ENCODE data around the gene NECTIN1.

NECTIN1 gene, protein sequence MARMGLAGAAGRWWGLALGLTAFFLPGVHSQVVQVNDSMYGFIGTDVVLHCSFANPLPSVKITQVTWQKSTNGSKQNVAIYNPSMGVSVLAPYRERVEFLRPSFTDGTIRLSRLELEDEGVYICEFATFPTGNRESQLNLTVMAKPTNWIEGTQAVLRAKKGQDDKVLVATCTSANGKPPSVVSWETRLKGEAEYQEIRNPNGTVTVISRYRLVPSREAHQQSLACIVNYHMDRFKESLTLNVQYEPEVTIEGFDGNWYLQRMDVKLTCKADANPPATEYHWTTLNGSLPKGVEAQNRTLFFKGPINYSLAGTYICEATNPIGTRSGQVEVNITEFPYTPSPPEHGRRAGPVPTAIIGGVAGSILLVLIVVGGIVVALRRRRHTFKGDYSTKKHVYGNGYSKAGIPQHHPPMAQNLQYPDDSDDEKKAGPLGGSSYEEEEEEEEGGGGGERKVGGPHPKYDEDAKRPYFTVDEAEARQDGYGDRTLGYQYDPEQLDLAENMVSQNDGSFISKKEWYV

DNA sequence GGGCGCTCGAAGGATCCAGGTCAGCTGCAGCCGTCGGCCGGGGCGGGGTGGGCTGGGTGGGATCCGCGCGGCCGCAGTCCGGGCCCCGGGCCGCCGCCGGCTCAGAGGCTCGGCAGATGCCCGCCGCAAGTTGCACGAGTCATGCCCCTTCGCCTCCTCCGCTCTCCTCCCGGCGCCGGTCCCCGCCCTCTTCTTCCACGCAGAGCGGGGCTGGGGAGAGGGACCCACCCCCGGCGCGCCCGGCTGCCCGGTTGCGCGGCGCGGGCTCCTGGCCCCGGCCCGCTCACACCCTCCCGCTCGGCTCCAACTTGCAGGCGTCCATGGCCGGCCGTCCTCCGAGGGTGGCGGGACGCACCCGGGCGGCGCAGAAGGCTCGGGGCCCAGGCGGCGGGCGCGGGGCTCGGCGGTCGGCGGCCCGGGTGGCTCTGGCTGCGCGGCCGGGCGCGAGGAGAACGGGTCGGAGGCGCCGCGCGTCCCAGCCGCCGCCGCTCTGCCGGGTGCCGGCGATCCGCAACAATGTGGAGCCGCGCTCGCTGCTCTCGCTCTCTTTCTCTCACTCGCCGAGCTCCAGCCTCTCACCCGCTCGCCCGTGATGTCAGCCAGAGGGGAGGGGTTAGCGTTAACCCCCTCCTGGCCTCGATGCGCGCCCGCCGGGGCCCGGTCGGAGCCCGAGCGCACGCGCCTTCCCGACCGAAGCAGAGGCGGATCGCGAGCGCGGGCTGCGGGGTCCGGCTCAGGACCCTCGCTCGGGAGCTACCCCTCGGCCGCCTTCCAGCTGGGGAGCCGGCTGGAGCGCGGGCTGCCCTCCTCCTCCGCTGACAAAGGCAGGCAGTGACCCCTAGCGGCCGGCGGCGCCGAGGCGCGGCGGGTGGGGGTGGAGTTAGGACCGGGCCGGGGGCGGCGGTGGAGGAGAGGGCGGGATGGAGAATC lies at the start of gene NECTIN1:
Gene NECTIN1 (minus strand): TSS at position 550 of the 930 bp plus-strand sequence. CDS start 647 bp downstream, outside the sequence.
- DNase-seq (ENCODE audit: low read depth), result peak; percentile 82

DNA sequence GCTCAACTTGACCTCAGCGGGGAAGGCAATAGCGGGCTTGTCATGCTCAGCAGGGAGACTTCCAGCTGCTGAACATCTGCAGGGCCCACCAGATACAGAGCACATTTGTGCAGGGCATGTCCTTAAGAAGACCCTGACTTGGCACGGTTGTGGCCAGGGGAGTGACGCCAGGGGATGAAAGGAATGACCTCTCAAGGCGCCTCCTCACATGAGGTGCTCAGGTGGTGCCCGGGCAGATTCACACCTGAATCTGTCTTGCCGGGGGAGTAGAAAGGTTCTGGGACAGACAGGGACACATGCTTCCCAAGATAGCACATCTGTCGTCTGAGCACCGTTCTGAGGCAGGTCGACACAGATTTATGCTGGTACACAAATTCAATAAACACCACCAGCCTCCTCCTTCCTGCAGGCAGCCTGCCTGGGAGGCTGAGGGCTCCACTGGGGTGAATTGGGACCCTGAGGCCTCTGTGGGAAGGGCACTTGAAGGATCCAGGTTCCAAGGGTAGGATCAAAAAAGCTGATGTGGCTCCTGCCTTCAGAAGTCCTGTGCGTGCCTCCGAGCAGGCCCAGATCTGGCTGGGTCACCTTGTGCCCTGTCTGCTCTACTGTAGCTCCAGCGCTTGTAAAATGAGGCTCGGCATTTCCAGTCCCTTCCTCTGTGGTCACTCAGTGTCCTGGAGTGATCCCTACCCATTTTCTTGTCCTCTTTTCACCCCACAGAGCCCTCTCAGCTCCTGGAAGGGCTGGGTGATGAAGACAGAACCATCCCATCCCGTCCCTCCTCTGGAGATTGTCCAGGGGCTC lies 49.6 kb upstream of the NECTIN1 start:
- no peak for DNase-seq (ENCODE audit: low read depth)

DNA sequence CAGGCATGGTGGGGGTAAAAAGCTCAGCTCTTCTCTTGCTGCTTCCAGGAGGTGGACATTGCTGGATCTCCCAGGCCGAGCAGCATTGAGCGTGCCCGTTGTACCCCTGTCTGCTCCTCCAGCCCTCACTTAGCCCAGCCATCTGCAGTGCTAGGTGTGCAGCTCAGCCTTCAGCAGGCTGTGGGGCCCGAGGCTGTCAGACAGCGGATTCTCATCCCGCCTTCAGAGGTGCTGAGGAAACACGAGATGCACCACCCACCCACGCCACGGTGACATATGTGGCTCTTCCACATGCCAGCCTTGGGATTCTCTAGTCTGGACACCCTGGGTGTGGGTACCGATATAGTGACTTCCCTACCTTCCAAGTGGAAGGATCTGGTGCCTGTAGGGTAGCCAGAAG lies 48.9 kb upstream of the NECTIN1 start:
- no peak for DNase-seq (ENCODE audit: low read depth)

DNA sequence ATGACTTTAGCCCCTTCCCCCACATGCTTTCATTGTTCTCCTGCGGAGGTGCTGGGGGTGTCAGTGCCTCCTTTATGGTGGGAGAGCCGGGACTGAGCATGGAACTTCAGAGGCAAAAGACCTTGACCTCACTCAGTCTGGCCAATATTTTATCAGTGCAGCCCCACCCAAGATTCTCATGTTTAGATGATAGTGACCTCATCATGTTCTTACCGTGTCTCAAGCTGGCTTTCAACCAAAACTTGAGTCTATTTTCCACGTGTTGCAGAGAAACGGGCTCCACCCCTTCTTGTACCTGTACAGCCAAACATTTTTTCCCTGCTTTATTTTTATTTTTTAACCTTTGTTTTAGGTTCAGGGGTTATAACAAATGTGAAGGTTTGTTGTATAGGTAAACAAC lies 47.7 kb upstream of the NECTIN1 start:
- no peak for DNase-seq (ENCODE audit: low read depth)

DNA sequence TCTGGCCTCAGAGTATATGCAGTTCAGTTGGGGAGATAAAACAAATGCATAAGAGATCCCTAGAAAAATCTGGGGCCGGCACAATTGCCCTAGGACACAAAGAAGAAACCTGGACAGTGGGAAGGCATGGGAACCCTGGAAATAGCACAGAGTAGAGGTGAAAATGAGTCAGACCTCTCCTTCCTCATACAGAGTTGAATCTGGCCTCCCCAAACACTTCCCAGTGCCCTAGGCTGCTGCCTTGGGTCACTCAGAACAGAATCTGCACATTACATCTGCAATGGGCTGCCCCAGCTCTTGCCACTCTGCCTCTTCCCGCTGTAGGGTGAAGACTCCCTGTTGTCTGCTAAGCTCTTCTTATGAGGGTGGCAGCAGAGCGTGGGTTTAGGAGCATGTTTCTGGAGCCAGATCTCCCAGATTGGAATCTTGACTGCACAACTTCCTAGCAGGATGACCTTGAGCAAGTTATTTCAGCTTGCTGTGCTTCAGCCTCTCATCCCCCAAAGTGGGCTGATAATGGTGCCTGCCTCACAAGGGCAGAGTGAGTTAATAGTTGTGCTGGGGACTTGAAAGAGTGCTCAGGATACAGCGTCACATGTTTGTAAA lies 47.1 kb upstream of the NECTIN1 start:
- DNase-seq (ENCODE audit: low read depth), result no peak

DNA sequence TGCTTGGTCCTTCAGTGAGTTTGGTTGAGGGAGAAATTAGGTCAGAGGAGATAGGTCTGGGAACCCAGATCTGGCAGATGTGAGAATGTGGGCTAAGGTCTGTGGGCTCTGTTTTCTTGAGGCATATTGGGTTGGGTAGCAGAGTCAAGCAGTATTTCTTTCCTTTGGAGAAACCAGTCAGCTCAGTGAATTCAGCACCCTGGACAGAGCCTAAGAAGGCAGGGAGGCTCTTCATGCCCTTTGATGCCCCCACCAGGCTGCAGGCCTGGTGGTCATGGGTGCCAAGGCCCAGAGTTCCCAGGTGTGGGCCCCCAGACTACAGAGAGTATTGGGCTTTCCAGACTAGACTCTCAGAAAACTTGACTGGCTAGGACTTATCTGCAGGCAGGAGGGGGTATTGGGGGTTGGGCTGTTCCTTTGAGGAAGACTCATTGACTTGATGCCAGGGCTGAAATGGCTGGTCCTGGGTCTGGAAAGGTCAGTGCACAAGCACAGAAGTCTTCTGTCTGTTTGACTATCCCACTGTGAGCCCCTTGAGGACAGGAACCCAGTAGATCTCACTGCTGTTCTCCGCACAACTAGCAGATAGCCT lies 45.3 kb upstream of the NECTIN1 start:
- DNase-seq (ENCODE audit: low read depth), result no peak

DNA sequence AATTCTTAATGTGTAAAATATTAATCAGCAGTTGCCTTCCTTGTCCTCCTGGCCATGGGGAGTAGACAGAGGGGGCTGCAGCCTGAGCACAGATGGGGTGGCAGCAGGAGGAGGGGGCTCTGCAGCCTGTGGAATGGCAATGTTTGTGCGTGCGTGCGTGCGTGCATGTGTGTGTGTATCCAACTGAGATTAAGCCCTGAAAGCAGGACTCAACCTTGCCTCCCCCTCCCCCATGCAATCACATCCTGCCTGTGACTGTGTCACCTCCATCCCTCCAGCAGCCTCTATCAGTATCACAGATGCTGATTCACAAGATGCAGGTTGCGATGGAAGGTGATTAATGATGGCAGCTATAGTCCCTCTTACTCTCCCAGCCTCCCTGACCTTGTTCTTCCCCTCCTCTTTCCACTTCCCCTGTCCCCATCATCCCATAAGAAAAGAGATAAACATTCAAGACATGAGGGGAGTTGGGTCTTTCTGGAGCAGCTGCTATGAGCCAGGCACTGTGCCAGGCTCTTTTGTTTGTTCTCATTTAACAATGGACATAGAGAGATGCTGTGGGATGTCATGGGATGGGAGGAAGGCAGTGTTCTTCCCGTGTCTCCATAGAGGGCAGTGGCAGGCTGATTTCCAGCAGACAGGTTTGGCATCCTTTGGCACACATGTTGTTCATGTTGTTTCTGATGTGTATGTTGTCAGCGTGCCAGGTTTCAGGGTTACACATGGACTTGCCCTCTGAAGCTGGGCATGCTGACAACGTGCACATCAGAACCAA lies 43.8 kb upstream of the NECTIN1 start:
- no peak for DNase-seq (ENCODE audit: low read depth)

DNA sequence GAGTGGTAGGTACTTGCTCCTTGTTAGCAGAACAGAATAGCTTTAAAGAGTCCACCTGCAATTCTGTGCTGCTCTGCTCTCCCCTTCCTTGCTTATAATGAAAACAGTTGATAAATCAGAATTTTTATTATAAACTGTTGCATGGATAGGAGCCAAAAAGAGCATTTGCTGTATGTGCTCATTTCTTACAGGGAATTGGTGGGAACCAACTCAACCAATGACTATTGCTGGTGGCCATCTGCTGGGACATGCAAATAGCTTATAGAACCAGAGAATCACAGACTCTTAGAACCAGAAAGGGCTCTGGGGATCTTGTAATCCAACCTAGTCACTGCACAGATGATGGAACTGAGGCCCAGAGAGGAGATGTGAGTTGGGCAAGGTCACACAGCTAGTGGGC lies 43.1 kb upstream of the NECTIN1 start:
- DNase-seq (ENCODE audit: low read depth), result no peak

DNA sequence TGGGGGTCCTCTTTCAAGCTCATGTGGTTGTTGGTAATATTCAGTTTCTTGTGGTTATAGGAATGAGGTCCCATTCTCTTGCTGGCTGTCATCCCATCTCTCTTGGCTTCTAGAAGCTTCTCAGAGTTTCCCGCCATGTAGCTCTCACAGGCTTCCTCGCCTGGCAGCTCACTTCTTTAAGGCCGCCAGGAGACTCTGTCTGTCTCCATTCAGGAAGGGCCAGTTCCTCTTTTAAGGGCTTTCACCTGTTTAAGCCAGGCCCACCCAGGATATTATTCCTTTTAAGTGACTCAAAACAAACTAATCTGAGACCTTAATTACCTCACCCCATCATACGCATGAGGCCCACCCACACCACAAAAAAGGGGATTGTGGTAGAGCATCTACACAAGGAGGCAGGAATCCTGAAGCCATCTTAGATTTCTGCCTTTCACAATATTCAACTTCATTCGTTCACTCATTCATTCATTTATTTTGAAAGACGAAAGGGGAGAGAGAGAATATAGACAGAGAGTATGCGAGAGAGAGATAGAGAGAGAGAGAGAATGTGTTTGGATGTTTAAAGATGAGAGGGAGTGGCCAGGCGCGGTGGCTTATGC lies 42.3 kb upstream of the NECTIN1 start:
- DNase-seq (ENCODE audit: low read depth), result no peak

DNA sequence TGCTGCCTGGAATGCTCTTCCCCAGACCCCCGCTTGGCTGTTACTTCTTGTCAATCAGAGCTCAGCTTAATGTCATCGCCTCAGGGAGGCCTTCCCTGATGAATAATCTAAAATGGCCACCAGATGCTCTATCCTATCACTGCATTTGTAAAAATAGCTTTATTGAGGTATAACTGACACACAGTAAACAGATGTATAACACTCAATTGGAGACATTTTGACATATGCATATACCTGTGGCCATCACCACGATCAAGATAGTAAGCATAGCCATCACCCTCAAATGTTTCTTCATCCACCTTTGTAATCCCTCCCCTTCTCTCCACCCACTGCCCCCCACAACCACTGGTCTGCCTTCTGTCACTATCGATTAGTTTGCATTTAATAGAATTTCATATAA lies 36.6 kb upstream of the NECTIN1 start:
- DNase-seq (ENCODE audit: low read depth), result no peak

DNA sequence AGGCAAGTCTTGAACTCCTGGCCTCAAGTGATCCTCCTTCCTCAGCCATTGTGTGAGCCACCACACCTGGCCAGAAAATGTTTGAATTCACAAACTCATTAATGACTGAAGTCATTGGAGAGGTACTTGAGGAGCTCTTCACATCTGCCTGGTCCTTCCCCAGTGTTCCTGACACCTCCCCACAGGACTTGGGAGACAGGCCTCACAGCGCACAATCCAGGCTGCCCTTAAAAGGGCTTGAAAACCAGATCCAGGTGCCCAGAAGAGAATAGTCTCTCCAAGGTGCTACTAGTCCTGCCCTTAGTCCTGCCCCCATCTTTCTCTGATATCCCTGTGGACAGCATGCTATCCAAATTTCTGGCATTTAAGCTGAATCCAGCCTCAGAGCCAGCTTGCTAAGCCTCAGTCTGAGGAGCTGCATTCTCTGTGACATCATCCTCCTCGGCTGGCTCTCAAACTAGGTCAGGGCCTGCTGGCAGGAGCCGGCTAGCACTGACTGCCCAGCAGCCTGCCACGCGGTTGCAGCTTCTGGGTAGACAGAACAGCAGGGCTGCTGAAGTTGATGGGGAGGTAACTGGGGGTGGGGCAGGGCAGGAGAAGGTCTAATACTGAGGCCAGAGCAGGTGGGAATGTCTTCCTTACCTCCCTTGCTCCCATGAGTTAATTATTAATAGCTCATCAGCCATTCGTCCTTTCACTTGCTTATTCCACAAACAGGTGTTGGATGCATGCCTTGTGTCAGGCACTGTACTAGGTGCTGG lies 35.3 kb upstream of the NECTIN1 start:
- no peak for DNase-seq (ENCODE audit: low read depth)

DNA sequence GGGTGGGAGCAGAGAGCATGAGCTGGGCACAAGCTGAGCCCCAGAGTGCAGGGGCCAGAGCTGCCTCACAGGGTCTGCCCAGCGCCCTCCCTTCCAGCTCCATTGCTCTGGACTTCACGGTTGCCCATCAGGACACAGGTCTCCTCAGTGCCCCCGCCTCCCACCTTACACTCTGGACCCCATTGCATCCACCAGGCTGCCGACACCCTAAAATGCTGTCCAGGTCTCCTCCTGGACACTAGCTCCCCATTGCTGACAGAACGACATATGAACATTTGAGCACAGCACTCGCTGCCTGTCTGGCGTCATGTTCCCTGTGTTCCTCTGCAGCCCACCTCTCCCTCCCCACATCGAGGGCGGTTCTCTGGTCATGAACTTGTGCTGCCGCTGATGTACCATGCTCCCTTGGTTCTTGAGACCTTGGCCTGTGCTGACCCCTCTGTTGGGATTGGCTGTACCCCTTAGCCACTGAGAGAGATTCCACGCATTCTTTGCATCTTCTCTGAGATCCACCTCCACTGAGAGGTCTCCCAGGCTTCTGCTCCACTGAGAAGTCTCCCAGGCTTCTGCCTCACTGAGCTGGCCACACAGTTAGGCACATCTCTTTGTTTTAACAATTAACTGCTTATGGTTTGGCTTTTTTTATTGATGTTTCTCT lies 34.2 kb upstream of the NECTIN1 start:
- no peak for DNase-seq (ENCODE audit: low read depth)

DNA sequence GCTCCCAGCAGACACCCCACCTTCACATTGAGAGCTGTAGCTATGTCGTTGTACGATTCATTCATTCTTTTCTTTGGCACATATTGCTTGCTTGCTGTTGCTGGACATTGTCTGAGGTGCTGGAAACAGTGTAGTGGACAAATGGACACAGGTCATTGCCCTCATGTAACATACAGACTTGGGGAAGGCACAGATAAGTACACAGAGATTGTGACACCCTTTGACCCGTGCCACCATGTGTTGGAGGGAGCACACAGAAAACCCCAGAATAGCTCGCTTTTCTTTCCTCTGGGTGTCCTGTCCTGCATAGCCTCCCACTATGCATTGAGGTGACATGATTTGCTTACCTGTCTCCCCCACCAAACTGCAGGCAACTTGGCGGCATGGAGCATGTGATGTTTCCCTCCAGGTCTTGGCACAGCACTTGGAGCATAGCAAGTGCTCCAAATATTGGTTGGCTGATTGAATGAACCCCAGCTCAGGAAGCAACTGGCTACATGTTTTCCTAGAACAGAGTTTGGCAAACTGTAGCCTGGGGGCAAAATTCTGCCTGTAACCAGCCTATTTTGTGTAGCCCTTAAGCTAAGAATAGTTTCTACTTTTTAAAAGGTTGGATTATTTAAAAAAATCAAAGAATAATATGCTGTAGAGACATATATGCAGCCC lies 30.9 kb upstream of the NECTIN1 start:
- DNase-seq (ENCODE audit: low read depth), result no peak

DNA sequence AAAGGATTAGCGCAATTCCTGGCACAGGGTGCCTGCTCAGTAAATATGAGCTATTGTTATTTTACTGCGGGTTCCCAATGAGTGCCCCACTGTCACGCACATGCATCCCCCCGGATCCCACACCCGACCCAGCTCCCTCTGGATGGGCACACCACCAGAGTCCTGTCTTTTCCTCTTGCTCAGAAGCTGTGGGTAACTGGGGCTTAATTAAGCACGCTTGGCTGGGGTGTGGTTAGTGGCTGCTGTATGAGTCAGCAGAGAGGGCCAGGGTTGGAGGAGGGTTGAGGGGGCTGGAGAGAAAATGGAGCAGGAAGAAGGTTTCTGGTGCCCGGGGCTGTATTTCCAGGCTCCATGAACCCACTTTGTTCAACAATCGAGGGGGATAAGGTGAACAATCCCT lies 30.3 kb upstream of the NECTIN1 start:
- DNase-seq (ENCODE audit: low read depth), result no peak

DNA sequence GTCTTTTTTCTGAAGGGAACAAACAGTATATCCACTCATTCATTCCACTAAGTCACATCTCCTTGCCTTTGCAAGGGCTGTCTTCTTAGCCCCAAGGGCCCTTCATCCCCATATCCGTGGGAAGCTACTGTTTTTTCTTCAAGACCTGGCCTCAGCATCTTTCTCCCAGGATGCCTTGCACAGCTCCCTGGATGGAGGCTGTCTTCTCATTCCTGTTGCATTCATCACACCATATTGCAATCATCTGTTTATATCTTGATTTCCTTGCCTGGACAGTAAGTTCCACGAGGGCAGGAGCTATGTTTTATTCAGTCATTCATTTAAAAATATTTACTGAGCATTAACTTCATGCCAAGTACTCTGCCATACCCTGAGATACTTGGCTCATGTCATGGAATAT lies 29.3 kb upstream of the NECTIN1 start:
- DNase-seq (ENCODE audit: low read depth), result no peak

DNA sequence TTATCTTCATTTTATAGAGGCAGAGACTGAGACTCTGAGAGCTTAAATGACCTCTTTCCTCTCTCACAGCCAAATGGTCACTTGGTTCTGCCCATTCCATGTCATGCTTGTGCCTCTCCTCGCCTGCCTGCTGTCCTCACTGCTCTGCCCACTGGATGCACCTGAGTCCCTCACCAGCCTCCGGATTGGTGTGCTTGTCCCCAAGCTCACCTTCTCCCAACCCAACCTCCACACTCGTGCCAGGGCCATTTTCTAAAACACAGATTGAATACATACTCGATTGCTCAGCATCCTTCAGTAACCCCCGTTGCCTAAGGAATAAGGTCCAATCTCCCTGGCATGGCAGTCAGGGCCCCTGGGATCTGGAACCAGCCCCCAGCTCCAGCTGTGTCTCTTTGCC lies 28.4 kb upstream of the NECTIN1 start:
- no peak for DNase-seq (ENCODE audit: low read depth)

DNA sequence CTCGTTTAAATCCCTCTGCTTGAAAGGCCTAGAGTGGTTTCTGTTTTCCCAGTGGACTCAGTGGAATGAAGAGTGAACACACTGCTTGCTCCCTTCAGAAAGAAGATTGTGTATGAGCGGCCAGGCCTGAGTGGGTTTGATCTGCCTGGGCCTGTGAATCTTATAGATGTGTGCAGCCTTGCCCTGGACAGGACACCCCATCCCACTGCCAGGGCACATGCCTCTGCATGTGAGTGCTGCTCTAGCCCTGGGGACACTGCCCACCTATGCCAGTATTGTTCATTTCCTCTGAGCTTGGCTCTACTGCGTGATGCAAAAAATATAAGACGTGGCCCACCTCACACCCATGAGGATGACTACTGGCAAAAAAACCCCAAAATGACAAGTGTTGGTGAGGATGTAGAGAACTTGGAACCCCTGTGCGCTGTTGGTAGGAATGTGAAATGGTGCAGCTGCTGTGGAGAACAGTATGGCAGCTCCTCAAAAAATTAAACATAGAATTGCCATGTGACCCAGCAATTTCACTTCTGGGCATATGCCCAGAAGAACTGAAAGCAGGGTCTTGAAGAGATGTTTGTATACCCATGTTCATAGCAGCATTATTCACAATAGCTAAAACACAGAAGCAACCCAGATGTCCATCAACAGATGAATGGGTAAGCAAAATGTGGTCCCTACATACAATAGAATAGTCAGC lies 27.3 kb upstream of the NECTIN1 start:
- DNase-seq (ENCODE audit: low read depth), result no peak
